Measurements from ENCODE around the gene CACNA2D3. TPM values are rescaled to one million over a fixed set of nuclear protein-coding genes. Genes with fewer than 3 reads are reported as not detected.

The CACNA2D3 gene
- total RNA-seq, 1 donor from 2014 or later, result 0.17 TPM

DNA sequence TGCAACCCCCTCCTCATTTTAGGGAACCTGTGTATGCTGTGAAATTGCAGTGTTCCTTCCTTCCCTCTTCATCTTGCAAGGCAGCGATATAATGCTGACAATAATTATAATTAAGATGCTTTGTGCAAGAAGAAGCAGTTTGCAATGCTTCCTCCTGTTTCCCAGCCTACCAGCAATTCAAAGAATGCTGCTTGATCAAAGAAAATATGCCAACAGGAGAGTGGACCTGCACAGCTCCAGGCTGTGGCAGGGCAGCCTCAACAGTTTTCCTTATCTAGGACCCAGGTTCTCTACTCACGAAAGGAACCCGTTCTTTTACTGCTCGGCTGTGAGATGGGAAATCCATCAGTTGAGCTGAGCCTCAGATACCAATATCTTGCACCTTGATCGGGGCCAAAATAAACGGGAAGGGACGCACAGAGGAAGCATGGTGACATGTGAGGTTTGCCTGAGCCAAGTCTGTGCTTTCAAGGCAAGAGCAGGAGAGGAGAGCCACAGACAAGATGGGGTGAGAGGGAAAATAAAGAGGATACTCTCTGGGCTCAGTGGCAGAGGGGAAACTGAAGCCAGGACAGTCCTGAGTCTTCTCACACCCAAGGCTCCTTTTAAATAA is 828.1 kb downstream of the CACNA2D3 start:
- DNase-seq (ENCODE audit: low read depth), result no peak
- Histone ChIP-seq H3K4me3 (ENCODE audit: low read depth, low read length) (no peak overlapping the region), H3K36me3 (ENCODE audit: control insufficient read depth, insufficient read depth, low read length) (no peaks in the 10 kb centered on the region), H3K27me3 (ENCODE audit: control insufficient read depth, insufficient read depth, low read length) (no peaks in the 10 kb centered on the region)
- no peak for TF ChIP-seq CTCF (IDR thresholded peaks at IDR 0.05; ENCODE audit: insufficient read depth, low read length, poor library complexity, severe bottlenecking)

- Histone ChIP-seq H3K4me3 (ENCODE audit: low read depth, low read length) (no peak overlapping the region), H3K27me3 (ENCODE audit: control insufficient read depth, insufficient read depth, low read length) (no peaks in the 10 kb centered on the region), H3K36me3 (ENCODE audit: control insufficient read depth, insufficient read depth, low read length) (no peaks in the 10 kb centered on the region)
- peak; percentile 39 for DNase-seq (ENCODE audit: low read depth)
- peak; percentile 89 for TF ChIP-seq CTCF (IDR thresholded peaks at IDR 0.05; ENCODE audit: insufficient read depth, low read length, poor library complexity, severe bottlenecking)
Measured at GRCh38 chr3:54951405-54951804, 829.1 kb downstream of the CACNA2D3 start.

GRCh38 chr3:54954022-54954421 is 831.7 kb downstream of the CACNA2D3 start:
- peak; percentile 65 for DNase-seq (ENCODE audit: low read depth)
- H3K27me3 ChIP-seq (ENCODE audit: control insufficient read depth, insufficient read depth, low read length), result no peaks in the 10 kb centered on the region
- no peaks in the 10 kb centered on the region for H3K36me3 ChIP-seq (ENCODE audit: control insufficient read depth, insufficient read depth, low read length)
- H3K4me3 ChIP-seq (ENCODE audit: low read depth, low read length), result no peak overlapping the region
- no peak for TF ChIP-seq CTCF (IDR thresholded peaks at IDR 0.05; ENCODE audit: insufficient read depth, low read length, poor library complexity, severe bottlenecking)

DNA sequence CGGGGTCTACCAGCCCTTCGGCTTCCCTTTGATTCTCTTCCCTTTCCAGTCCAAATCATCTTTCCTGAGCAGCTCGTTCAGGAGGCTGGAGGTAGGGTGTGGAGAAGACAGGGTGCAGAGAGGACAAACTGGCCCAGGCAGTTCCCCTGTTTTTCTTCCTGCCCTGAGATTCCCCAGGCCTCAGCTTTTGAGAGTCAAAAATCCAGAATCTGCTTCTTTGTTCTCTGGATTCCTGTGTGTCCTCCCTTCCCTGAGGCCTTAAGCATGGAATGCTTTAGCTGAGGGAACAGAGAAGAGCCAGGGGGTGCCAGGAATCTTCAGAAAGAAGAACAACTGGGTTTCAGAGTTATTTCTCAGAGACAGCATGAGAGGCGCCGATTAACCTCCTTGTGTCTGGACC is 832.2 kb downstream of the CACNA2D3 start:
- TF ChIP-seq CTCF (IDR thresholded peaks at IDR 0.05; ENCODE audit: insufficient read depth, low read length, poor library complexity, severe bottlenecking), result no peak
- H3K4me3 ChIP-seq (ENCODE audit: low read depth, low read length), result no peak overlapping the region
- no peak for DNase-seq (ENCODE audit: low read depth)
- H3K27me3 ChIP-seq (ENCODE audit: control insufficient read depth, insufficient read depth, low read length), result no peaks in the 10 kb centered on the region
- H3K36me3 ChIP-seq (ENCODE audit: control insufficient read depth, insufficient read depth, low read length), result no peaks in the 10 kb centered on the region

- Histone ChIP-seq H3K27me3 (ENCODE audit: control insufficient read depth, insufficient read depth, low read length) (no peaks in the 10 kb centered on the region), H3K36me3 (ENCODE audit: control insufficient read depth, insufficient read depth, low read length) (no peaks in the 10 kb centered on the region), H3K4me3 (ENCODE audit: low read depth, low read length) (no peak overlapping the region)
- TF ChIP-seq CTCF (IDR thresholded peaks at IDR 0.05; ENCODE audit: insufficient read depth, low read length, poor library complexity, severe bottlenecking), result no peak
- no peak for DNase-seq (ENCODE audit: low read depth)
Measured at GRCh38 chr3:54955496-54955895, 833.1 kb downstream of the CACNA2D3 start.

- Histone ChIP-seq H3K27me3 (ENCODE audit: control insufficient read depth, insufficient read depth, low read length) (no peaks in the 10 kb centered on the region), H3K4me3 (ENCODE audit: low read depth, low read length) (no peak overlapping the region), H3K36me3 (ENCODE audit: control insufficient read depth, insufficient read depth, low read length) (no peaks in the 10 kb centered on the region)
- no peak for DNase-seq (ENCODE audit: low read depth)
- TF ChIP-seq CTCF (IDR thresholded peaks at IDR 0.05; ENCODE audit: insufficient read depth, low read length, poor library complexity, severe bottlenecking), result no peak
Measured at GRCh38 chr3:54955941-54956340, 833.6 kb downstream of the CACNA2D3 start.
